ENCODE results near the gene MYO1B. TPM values are rescaled to one million over a fixed set of nuclear protein-coding genes. Genes with fewer than 3 reads are reported as not detected.

The MYO1B gene
- total and polyA plus RNA-seq, 10 of the 15 experiments (the other 5 are each of a cell fraction or from before 2014, with no cell fraction given): 0.10 to 4.2 (median 1.6) TPM

GRCh38 chr2:191265311-191266170 lies 20.3 kb downstream of the MYO1B start:
- Histone ChIP-seq H3K36me3 (ENCODE audit: control insufficient read depth in 2 of 2, insufficient read depth in 2 of 2, low read length in 1 of 2) (no peaks in the 10 kb centered on the region), H4K20me1 (ENCODE audit: control insufficient read depth, insufficient read depth) (no peaks in the 10 kb centered on the region; the same call in 1 of the 2 replicates), H3K9ac (ENCODE audit: control insufficient read depth, insufficient read depth, low read length) (no peak overlapping the region), H3K79me2 (ENCODE audit: control insufficient read depth, insufficient read depth, low read length) (no peaks in the 10 kb centered on the region), H3K4me3 (no peak overlapping the region), H3K27me3 (replicated peaks in 1 of 2; ENCODE audit: control insufficient read depth in 2 of 2, insufficient read depth in 2 of 2, low read length in 1 of 2) (peaks cover 0 to 3% of the 10 kb centered on the region in 2 experiments; a peak in 2 of 4 replicates), H2AFZ (ENCODE audit: control insufficient read depth, low read depth, low read length) (no peak overlapping the region), H3K4me1 (ENCODE audit: control insufficient read depth, insufficient read depth, low read length) (no peaks in the 10 kb centered on the region), H3K27ac (ENCODE audit: control insufficient read depth, insufficient read depth) (no peak overlapping the region), H3K4me2 (ENCODE audit: control insufficient read depth, insufficient read depth) (no peak overlapping the region), H3K9me3 (replicated peaks; ENCODE audit: control insufficient read depth, insufficient read depth, low read length) (no peaks in the 10 kb centered on the region)
- ChIA-PET POLR2A (no interaction called here), RAD21 (ENCODE audit: unreplicated experiment) (no interaction called here), SMC1A (ENCODE audit: uncharacterized antibody, unreplicated experiment) (no interaction called here), CTCF (interaction anchor here (0.6 kb wide), 1 partner anchor 185 kb away, joined by 3 read pairs; no protein-coding TSS in a partner anchor)
- TF ChIP-seq TAF1 (IDR thresholded peaks at IDR 0.05; ENCODE audit: borderline replicate concordance, low read depth, low read length): no peak
- TF ChIP-seq NR2C2 (IDR thresholded peaks at IDR 0.05; ENCODE audit: borderline replicate concordance, control insufficient read depth, insufficient read length, low read depth): no peak
- TF ChIP-seq FOXM1 (IDR thresholded peaks at IDR 0.05; ENCODE audit: low read depth, low read length): no peak
- no peak for TF ChIP-seq SMARCA5 (IDR thresholded peaks at IDR 0.05)
- TF ChIP-seq POU2F2 (IDR thresholded peaks at IDR 0.05; ENCODE audit: borderline replicate concordance, low read depth, low read length): no peak
- TF ChIP-seq SREBF2 (IDR thresholded peaks at IDR 0.05; ENCODE audit: low read length): no peak
- TF ChIP-seq ASH2L (IDR thresholded peaks at IDR 0.05; ENCODE audit: borderline replicate concordance, low read depth): no peak
- TF ChIP-seq MEF2A (IDR thresholded peaks at IDR 0.05; ENCODE audit: insufficient read depth, low read depth, low read length): no peak
- TF ChIP-seq E2F4 (IDR thresholded peaks at IDR 0.05; ENCODE audit: low read depth, low read length): no peak
- TF ChIP-seq GATAD2B (conservative IDR thresholded peaks at IDR 0.05; ENCODE audit: low read depth): no peak
- TF ChIP-seq MYB (IDR thresholded peaks at IDR 0.05; ENCODE audit: borderline replicate concordance, low read depth, low read length): no peak
- no peak for TF ChIP-seq NR2C1 (IDR thresholded peaks at IDR 0.05)
- no peak for TF ChIP-seq POLR2A (IDR thresholded peaks at IDR 0.05; ENCODE audit: low read depth, low read length)
- TF ChIP-seq NFYA (IDR thresholded peaks at IDR 0.05; ENCODE audit: borderline replicate concordance, low read depth, low read length): no peak
- no peak for TF ChIP-seq ELK1 (IDR thresholded peaks at IDR 0.05; ENCODE audit: low read depth, low read length)
- no peak for TF ChIP-seq BCL3 (IDR thresholded peaks at IDR 0.05; ENCODE audit: borderline replicate concordance, insufficient read depth, low read depth, low read length, poor library complexity, severe bottlenecking)
- BruUV-seq (replicated peaks): no TSS peak
- WGBS (ENCODE audit: insufficient coverage, insufficient replicate concordance, low lambda C conversion rate, missing lambda C conversion rate): 36% methylated on average over 15 of the region's 15 CpGs
- no peak for FAIRE-seq
- ATAC-seq: no peak
- intact Hi-C loops (cut with micrococcal nuclease; ENCODE audit: unreplicated experiment) (no loop called here), in situ Hi-C loops (cut with MboI) (no loop called here)
- DNase-seq (ENCODE audit: low read depth, low spot score): no peak

Measured in GM12878 (cell line).